Measurements from ENCODE around the gene SAE1.

DNA sequence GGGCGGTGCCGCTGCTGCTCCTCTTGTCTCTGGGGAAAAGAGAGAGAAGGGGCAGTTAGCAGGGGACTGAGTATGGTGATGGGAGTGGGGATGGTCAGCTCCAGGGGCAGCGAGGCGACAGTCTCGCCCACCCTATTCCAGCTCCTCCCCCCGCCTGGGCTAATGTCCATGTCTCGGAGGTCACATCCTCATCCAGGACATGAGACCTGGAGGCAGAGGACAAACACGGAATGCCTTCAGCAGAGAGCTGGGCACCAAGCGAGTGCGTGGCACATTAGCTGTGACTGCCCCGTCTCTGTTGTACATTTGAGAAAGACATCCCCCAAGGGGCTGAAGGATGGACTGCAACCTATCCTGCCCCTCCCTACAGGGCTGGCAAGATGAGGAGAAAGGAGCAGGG lies 91.3 kb downstream of the SAE1 start:
- no peak for TF ChIP-seq EZH2 (IDR thresholded peaks at IDR 0.05)
- TF ChIP-seq POLR2AphosphoS5 (IDR thresholded peaks at IDR 0.05; ENCODE audit: borderline replicate concordance, low read depth, low read length), result no peak
